DOHH2 (cell line): ENCODE data around the gene ADPGK.
"Not testable (repeated sequence)": the region's sequence is repeated elsewhere in the genome, so short reads cannot be mapped to it uniquely, and the experiment has no call there.

Source experiments
- H3F3A ChIP-seq: fragments of 200-600 bp; sonication (generic), shearing (Covaris generic); 2 replicates; pipeline ENCODE4 v1.6.0; 2016; ENCODE audit warnings: antibody characterized with exemption, mild to moderate bottlenecking; ENCODE audit not compliant: control insufficient read depth, insufficient read depth
- H3K27ac ChIP-seq: fragments of 200-600 bp; sonication (generic); 2 replicates; pipeline ENCODE4 v1.5.1; 2014; ENCODE audit warnings: low read depth, mild to moderate bottlenecking, low read length, moderate library complexity
- H3K27me3 ChIP-seq: fragments of 200-600 bp; sonication (generic); 2 replicates; pipeline ENCODE4 v1.6.1; 2014; ENCODE audit warnings: mild to moderate bottlenecking, low read length, mixed read lengths; ENCODE audit not compliant: control insufficient read depth
- H3K36me3 ChIP-seq: fragments of 200-600 bp; sonication (generic); 2 replicates; pipeline ENCODE4 v1.6.1; 2014; ENCODE audit warnings: mild to moderate bottlenecking, low read length, moderate library complexity, mixed read lengths; ENCODE audit not compliant: control insufficient read depth
- H3K4me1 ChIP-seq: fragments of 200-600 bp; sonication (generic); 2 replicates; pipeline ENCODE4 v1.6.1; 2014; ENCODE audit warnings: mild to moderate bottlenecking, low read length, mixed read lengths; ENCODE audit not compliant: control insufficient read depth
- H3K4me2 ChIP-seq: fragments of 200-600 bp; sonication (generic); 2 replicates; pipeline ENCODE4 v1.6.0; 2014; ENCODE audit warnings: mild to moderate bottlenecking, low read length, moderate library complexity
- H3K4me3 ChIP-seq: fragments of 200-600 bp; sonication (generic); 2 replicates; pipeline ENCODE4 v1.5.1; 2014; ENCODE audit warnings: mild to moderate bottlenecking, low read length, mixed read lengths
- H3K79me2 ChIP-seq: fragments of 200-600 bp; sonication (generic); 2 replicates; pipeline ENCODE4 v1.6.1; 2014; ENCODE audit warnings: mild to moderate bottlenecking, low read length, mixed read lengths; ENCODE audit not compliant: control insufficient read depth
- H3K9me2 ChIP-seq: fragments of 200-600 bp; sonication (generic); replicated peaks from 2 replicates; pipeline ENCODE4 v1.6.1; 2014; ENCODE audit warnings: mild to moderate bottlenecking, low read length, mixed read lengths; ENCODE audit not compliant: control insufficient read depth
- H3K9me3 ChIP-seq: fragments of 200-600 bp; sonication (generic); 2 replicates; pipeline ENCODE4 v1.6.1; 2014; ENCODE audit warnings: antibody characterized with exemption, low read length, mixed read lengths; ENCODE audit not compliant: control insufficient read depth, insufficient read depth
- H4K20me1 ChIP-seq: fragments of 200-600 bp; sonication (generic); 2 replicates; pipeline ENCODE4 v1.6.0; 2014; ENCODE audit warnings: low read depth, mild to moderate bottlenecking, antibody characterized with exemption, low read length, moderate library complexity; ENCODE audit not compliant: control insufficient read depth, insufficient read depth
- CTCF ChIP-seq: fragments of 200-600 bp; sonication (generic); IDR thresholded peaks from one replicate; pipeline ENCODE4 v1.5.1; 2014; ENCODE audit warnings: antibody characterized with exemption, mild to moderate bottlenecking, low read depth, low read length; ENCODE audit not compliant: poor library complexity, severe bottlenecking
- EZH2phosphoT487 ChIP-seq: fragments of 200-600 bp; sonication (generic); IDR thresholded peaks from 2 replicates; pipeline ENCODE4 v1.6.1; 2017; ENCODE audit warnings: borderline replicate concordance, mild to moderate bottlenecking, antibody characterized with exemption, low read length, moderate library complexity, mixed read lengths

ADPGK gene

GRCh38 chr15:72732086-72732485 lies 51.5 kb downstream of the ADPGK start:
- H3K27ac ChIP-seq, result no peak overlapping the region
- no peaks in the 10 kb centered on the region for H3K9me3 ChIP-seq
- H3K4me2 ChIP-seq, result no peak overlapping the region
- no peak for TF ChIP-seq EZH2phosphoT487
- TF ChIP-seq CTCF, result no peak
- peaks cover 17% of the 10 kb centered on the region for H3K36me3 ChIP-seq
- no peak overlapping the region for H3K4me3 ChIP-seq
- no peaks in the 10 kb centered on the region for H3K79me2 ChIP-seq
- no peaks in the 10 kb centered on the region for H3F3A ChIP-seq
- H4K20me1 ChIP-seq, result no peaks in the 10 kb centered on the region
- H3K9me2 ChIP-seq, result no peaks in the 10 kb centered on the region
- no peaks in the 10 kb centered on the region for H3K4me1 ChIP-seq
- H3K27me3 ChIP-seq, result no peaks in the 10 kb centered on the region

GRCh38 chr15:72728821-72729220 lies 54.7 kb downstream of the ADPGK start:
- Histone ChIP-seq H3K27ac (no peak overlapping the region), H3K4me3 (no peak overlapping the region), H3K79me2 (no peaks in the 10 kb centered on the region), H3K36me3 (no peaks in the 10 kb centered on the region), H3F3A (no peaks in the 10 kb centered on the region), H3K27me3 (no peaks in the 10 kb centered on the region), H4K20me1 (no peaks in the 10 kb centered on the region), H3K4me1 (no peaks in the 10 kb centered on the region), H3K4me2 (no peak overlapping the region), H3K9me2 (no peaks in the 10 kb centered on the region), H3K9me3 (no peaks in the 10 kb centered on the region)
- TF ChIP-seq CTCF, result no peak
- no peak for TF ChIP-seq EZH2phosphoT487

- H3K27ac ChIP-seq, H3K4me3 ChIP-seq, H3K36me3 ChIP-seq, H4K20me1 ChIP-seq, H3K9me2 ChIP-seq, H3K4me1 ChIP-seq, H3F3A ChIP-seq, H3K27me3 ChIP-seq, H3K9me3 ChIP-seq, H3K79me2 ChIP-seq, H3K4me2 ChIP-seq: not testable (repeated sequence)
Measured at GRCh38 chr15:72728249-72728648, 55.3 kb downstream of the ADPGK start.

- Histone ChIP-seq H3K4me3 (no peak overlapping the region), H3F3A (no peaks in the 10 kb centered on the region), H3K27me3 (no peaks in the 10 kb centered on the region), H3K36me3 (no peaks in the 10 kb centered on the region), H3K79me2 (no peaks in the 10 kb centered on the region), H4K20me1 (no peaks in the 10 kb centered on the region), H3K9me3 (no peaks in the 10 kb centered on the region), H3K9me2 (no peaks in the 10 kb centered on the region), H3K27ac (no peak overlapping the region), H3K4me2 (no peak overlapping the region), H3K4me1 (no peaks in the 10 kb centered on the region)
- TF ChIP-seq EZH2phosphoT487, result no peak
- no peak for TF ChIP-seq CTCF
Measured at GRCh38 chr15:72727154-72727553, 56.4 kb downstream of the ADPGK start.

- H3K9me3 ChIP-seq, H4K20me1 ChIP-seq, H3K36me3 ChIP-seq, H3K9me2 ChIP-seq, H3K4me3 ChIP-seq, H3K4me2 ChIP-seq, H3F3A ChIP-seq, H3K79me2 ChIP-seq, H3K27ac ChIP-seq, H3K27me3 ChIP-seq, H3K4me1 ChIP-seq: not testable (repeated sequence)
Measured at GRCh38 chr15:72725851-72726250, 57.7 kb downstream of the ADPGK start.
